ENCODE measurements around the gene CAMK1.

The CAMK1 gene

DNA sequence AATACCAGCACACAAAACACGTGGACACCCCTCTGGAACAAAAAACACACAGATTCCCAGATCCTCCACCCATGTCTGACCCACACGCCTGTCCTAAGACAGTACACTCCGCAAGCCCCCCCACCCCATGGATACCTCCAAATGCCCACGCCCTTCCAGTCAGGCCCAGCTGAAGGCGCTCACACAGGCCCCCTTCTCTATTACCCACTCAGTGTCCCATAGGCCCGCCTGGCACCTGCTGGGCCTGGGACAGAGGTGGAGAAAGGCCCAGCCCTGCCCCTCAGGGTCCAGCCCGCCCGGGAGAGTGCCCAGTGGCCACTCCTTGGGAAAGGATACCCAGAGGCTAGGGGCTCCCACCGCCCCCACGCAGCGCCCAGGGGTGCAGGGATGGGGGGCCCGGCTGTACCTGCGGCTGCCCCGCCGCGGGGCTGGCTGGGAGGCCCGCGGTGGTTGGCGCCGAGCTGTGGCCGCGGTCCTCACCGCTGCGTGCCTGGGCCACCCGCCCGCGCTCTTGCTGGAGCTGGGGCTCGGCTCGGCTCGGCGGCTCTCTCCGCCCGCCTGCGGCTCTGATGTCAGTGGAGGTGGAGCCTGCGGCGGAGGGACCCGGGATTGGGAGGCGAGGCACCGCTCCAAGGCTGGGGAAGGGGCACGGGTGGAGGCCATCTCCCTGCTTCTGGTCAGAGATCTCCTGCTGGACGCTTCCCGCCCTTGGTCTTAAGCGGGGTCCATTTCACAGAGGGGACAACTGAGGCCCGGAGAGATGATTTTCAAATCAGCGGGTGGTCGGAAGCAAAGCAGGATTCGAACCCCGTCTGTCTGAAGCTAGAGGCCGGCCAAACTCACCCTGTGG, at the start of gene CAMK1:
Gene CAMK1 (minus strand): TSS at position 522 of the 850 bp plus-strand sequence. CDS start 2,198 bp downstream, outside the sequence.
- peak; percentile 47 for DNase-seq

DNA sequence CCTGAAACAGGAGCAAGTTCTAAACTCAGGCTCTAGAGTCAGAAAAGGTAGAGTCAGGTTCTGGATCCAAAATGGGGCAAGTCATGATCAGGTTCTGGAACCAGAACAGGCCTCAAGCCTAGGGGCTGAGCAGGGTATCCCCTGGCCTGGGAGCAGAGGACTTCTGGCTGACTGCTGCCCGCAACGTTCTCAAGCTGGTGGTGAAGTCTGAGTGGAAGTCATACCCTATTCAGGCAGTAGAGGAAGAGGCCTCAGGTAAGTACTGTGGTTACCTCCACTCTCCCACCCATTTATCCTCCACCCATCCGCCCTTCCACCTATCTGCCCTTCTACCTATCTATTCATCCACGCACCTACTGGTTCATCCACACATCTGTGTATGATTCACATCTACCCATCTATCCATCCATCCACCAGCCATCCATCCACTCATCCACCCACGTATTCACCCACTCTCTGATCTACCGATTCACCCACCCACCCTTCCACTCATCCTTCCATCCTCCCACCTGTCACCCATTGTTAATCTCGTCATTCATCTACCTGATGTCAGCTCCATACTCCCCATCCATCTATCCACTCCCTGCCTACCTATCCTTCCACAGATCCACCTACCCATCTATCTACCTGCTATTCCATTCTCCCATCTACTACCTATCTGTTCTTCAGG, 49.1 kb upstream of the CAMK1 start:
- DNase-seq = no peak

DNA sequence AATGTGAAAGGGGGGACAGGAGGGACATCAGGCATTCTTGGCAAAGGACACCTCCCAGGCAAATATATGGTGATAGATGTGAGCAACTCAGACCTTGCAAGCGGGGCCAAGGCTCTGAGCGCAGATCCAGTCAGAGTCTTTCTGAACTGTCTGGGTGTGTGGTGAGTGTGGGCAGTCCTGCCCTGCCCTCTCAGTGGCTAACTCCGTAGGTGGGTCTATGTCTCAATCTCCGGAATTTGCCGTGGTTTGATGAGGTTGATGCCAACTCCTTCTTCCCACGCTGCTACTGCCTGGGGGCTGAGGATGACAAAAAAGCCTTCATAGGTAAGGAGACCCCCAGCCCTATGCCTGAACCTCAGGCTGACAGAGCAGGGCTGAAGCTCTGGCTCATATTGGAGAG, 47.7 kb upstream of the CAMK1 start:
- no peak for DNase-seq

DNA sequence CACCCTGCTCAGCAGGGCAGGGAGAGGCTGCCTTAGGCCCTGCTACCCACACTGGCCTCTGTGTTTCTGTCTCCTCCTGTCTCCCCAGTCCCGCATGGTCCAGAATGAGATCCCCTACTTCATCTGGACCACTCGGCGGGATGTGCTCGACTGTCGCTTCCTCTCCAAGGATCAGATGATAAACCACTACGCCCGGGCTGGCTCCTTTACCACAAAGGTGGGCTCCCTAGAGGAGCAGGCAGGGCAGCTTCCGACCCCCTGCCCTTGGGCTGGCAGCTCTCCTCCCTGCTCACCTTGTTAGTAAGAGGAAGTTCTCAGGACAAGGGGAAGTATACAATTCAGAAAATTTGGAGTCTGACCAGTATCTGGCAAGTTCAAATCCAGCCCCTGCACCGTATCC, 46.2 kb upstream of the CAMK1 start:
- DNase-seq = no peak

DNA sequence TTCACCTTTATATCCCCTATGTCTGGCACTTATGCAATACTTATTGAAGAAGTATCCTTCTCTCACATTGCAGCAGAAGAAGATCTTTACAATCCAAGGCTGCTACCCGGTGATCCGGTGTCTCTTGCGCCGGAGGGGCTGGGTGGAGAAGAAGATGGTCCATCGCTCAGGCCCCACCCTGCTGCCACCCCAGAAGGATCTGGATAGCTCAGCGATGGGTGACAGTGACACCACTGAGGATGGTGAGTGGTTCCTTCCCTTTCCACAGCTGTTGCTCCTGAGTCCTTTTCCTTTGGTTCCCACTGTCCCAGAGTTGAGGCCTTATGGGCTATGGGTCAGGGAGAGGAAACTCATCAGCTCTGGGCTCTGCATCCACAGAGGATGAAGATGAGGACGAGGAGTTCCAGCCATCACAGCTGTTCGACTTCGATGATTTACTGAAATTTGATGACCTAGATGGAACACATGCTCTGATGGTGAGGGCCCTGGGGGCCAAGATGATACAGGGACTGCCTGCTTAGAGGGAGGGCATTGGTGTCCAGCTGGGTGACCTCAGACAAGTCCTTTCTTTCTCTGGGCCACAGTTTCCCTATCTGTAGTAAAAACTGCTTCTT, 43.2 kb upstream of the CAMK1 start:
- DNase-seq = no peak

DNA sequence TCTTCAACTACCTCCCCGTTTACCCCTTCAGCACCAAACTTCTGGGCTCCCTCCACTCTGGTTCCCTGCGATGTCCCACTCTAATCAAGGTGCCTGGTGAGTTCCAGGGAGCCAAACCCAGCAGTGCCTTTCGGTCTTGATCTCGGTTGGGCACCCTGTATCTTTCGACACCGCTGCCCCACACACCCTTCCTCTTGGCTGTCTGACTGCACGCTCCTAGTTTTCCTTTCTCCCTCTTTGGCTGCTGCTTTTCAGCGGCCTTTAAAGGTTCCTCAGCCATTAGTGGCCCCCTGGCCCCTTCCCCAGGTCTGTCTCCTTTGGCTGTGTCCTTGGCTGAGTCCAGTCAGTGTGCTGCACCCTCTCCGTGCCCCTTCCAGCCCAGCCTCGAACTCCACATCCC, 41.1 kb upstream of the CAMK1 start:
- no peak for DNase-seq

DNA sequence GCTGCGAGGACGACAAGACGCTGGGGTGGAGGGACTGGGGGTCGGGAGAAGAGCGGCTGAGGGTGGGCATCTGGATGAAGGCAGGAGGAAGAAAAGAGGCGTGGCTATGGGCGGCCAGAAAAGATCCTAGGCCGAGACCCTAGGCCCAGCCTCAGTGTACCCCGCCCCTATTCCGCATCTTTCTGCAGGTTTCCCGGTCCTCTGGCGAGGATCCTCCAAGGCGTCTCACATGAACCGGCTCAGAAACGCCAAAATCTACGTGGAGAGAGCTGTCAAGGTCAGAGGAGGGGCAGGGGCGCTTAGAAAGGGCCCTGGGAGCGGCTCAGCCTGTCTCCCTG, 40.7 kb upstream of the CAMK1 start:
- peak; percentile 24 for DNase-seq

DNA sequence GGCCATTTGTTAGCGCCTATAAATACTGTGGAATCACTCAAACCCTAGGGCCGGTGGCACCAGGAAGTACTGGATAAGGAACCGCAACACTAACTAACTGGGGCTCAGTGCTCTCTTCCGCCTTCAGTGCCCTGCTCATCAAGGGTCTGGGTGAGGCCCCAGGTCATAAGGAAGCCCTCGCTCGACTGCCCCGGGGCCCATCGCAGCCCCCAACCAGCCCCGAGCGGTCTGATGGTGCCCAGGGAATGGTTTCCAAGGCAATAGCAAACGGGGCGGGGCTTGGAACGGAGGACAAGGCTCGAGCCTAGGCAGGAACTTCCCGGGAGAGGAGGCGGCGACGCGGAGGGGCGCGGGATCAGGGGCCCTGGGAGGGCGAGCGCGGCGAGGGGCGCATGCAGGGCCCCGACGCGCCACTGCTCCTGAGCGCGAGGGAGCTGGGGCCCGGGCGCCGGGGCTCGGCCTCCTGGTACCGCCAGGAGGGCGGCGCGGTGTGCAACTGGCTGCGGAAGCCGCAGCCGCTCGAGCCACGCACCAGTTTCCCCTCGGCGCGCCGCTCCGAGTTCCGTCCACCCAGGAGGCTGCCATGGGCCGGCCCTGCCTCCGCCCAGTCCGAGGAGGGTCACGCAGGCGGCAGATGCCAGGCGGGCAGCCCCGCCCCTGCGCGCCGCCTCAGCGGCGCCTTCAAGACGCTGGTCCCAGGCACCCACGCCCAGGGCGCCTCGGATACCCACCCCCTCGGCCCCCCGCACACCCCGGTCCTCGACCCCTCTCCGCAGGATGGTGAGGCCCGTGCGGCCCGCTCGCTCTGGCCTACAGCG, 40.1 kb upstream of the CAMK1 start, which contains the start of gene TTLL3:
Gene TTLL3 (plus strand): TSS at position 648 of the 818 bp plus-strand sequence. CDS start 400 bp downstream, outside the sequence.
- peak; percentile 48 for DNase-seq

DNA sequence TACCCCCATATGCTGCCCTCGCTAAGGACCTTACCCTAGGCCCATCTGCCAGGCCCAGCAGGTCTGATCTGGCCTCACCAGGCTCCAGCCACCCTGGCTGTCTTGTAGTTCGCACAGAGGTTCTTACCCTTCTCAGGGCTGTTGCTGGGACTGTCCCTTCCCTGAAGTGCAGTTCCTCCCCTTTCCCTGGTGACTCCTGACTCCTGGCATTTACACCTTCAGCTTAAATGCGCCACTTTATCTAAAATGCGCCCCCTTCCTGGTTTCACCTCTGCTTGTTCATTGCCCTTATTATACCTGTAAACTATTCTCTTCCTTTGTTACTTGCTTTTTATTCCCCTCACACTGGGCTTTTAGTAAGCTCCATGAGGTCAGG, 39.5 kb upstream of the CAMK1 start:
- no peak for DNase-seq

DNA sequence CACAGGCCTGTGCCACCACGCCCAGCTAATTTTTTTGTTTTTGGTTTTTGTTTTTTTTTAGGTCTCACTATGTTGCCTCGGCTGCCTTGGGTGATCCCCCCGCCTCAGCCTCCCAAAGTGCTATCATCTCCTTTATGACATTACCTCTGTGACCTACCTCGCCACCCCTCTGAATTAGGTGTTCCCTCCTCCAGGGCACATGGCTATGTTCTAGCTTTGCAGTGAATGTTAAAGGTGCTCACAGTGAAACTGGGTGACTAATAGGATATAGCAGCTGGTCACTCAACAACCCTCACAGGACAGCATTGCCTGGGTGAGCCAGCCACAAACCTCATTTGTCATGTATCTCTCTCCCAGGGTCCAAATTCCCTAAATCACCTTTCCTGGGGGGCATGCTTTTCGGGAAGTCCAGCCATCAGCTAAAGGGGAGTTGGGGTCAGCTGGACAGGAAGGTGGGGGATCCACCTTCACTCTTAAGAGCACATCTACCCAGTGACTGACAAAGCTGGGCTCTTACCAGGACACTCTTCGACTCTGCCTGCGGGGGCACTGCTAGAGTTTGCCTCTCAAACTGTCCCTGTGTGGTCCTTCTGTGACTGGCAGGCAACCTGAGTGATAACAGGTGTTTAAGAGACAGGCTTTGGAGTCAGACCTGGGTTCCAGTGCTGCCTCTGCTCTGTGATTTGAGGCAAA, 38.7 kb upstream of the CAMK1 start:
- no peak for DNase-seq

DNA sequence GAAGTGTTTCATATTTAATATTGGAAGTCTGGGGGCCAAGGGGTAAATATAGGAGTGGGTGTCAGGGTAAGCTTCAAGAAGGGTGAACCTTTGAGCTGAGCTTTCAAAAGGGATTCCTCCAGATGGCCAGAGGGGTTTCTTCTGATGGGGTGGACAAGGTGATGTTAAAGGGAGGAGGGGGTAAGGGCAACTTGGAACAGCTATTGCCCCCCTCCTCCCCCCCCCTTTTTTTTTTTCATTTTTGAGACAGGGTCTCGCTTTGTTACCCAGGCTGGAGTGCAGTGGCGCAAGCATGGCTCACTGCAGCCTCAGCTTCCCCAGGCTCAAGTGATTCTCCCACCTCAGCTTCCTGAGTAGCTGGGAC, 38.2 kb upstream of the CAMK1 start:
- DNase-seq = no peak

DNA sequence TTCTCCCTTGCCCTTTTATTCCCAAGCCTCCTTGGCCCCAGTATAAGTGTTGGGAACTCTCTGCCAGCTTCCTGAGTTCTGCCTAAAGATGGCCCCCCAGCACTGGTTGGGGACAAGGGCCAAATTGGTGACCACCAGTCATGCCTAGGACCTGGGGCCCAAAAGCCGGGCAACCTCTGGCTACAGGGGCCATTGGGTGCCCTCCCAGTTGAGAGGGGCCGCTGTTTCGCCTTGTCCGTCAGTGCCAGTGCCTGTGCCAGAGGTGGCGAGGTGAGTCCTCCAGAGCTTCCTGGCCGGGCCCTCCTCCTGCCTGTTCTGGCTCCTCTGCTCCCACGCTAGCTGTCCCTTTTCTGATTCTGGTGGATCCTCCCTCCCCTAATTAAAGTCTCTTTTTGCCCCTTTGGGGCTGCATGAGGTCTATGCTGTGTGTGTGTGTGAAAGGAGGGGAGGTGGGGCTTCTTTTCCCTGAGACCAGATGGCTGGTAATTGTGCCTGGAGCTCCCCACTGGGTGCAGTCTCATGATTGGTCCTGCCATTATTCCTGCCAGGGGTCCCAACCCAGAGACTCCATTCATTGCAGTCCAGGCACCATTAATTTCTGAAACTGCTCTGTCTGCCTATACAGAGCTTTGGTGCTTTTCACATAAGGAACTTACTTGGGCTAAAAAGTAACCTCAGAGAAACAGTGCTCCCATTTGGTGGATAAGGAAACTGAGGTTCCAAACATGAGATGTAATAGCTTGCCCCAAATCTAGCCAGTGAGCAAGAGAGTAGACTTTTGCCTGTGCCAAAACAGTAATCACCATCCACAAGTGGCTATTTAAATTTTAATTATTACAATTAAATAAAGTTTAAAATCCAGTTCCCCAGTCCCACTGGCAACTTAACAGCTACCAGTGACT, 37.2 kb upstream of the CAMK1 start:
- peak; percentile 72 for DNase-seq

DNA sequence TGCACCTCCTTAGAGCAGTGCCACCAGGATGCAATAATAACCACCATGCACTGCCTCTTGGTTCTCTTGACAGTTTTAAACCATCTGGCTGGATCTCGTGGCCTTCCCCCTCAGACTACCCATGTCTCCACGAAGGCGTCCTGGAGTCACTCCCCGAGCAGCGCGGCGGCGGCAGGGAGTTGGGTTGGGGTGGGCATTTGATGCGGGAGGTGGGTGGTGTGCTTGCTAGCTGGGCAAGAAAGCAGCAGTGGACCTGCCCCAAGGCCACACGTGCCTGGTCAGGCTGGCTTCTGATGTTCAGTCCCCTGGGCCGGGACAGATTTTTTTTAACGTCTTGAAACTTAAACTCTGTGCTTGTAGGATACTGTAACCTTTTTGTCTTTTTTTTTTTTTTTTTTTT, 36.4 kb upstream of the CAMK1 start:
- DNase-seq = no peak

DNA sequence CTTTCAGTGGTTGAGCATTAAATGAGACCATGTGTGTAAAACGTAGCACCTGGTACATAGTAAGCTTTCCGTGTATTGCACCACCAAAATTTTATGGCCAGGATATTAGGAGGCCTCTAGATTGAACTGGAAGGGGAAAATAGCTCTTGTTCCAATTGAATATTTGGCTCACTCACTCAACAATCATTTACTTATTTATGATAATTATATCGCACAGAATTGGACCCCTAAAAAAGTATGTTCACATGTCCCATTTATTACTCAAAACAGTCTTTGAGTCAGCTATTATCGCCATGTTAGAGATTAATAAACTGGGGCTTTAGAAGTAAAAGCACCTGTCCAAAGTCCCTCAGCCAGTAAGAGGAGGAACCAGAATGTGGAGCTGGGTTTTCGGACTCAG, 35.2 kb upstream of the CAMK1 start:
- no peak for DNase-seq

DNA sequence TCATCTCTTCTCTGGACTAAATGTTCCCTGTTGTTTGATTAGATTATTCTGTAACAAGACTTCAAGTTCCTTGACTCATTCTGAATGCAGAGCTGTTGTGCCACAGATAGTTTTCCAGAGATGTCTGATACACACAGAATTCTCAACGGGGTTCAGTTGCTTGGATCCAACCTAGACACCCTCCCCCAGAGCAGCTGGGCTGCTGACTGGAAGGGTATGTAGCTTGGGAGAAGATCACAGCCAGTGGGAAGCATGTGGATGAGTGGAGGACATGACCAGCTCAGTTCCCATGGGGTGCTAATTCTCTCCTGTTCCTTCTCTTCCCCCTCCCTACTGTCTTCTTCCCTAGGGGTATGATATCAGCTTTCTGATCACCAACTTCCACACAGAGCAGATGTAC, 33.7 kb upstream of the CAMK1 start:
- no peak for DNase-seq

DNA sequence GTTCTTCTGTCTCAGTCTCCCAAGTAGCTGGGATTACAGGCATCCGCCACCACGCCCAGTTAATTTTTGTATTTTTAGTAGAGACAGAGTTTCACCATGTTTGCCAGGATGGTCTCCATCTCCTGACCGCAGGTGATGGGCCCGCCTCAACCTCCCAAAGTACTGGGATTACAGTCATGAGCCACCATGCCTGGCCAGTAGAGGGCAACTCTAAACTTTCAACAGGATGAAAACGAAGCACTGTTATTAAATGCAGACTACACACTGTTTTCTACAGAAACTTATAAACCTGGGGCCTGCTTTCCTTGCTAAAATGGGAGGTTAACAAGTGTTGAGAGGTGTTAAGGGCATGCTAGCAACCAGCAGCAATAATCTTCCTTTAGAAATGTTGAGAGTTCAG, 30.8 kb upstream of the CAMK1 start:
- no peak for DNase-seq

DNA sequence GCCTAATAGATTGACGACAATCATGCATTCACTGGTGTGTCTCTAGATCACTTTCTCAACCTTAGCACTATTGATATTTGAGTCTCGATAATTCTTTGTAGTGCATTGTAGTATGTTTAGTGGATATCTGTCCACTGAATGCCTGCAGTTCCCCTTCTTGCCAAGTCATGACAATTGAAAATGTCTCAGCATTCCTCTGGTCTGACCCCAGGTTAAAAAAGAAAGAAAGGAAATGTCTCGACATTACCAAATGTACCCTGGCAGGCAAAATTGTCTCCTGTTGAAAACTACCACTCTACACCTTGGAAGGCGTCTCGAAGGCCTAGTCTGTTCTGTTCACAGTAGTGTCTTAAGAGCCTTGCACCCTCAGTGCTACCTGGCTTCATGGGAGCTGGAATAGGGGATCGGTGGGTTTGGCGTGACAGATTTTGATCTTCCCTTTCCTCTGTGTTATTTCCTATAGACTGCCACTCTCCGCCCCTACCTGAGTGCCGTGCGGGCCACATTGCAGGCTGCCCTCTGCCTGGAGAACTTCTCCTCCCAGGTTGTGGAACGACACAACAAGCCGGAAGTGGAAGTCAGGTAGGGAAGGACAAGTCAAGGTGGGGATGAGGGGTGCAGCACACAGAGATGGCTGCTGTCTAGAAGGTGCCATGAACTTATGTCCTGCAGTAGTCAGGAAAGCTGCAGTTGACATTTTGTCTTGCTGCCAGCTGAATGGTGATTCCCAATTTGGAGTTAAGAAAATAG, 27.6 kb upstream of the CAMK1 start:
- DNase-seq = no peak

DNA sequence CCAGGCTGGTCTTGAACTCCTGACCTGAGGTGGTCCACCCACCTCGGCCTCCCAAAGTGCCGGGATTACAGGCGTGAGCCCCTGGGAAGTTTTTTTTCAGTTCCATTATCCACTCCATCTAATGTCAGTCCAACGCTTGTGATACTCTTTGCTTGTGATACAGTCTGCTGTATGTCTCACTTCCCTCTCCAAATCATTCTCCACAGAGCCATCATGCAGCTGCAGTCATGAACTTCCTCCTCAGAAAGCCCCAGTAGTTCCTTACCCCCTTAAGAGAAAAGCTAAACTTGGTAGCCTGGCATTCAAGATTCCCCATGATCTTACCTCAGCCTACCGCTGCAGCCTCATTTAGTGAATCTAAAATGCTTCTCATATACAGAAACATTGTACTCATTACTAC, 25.5 kb upstream of the CAMK1 start:
- DNase-seq = no peak

DNA sequence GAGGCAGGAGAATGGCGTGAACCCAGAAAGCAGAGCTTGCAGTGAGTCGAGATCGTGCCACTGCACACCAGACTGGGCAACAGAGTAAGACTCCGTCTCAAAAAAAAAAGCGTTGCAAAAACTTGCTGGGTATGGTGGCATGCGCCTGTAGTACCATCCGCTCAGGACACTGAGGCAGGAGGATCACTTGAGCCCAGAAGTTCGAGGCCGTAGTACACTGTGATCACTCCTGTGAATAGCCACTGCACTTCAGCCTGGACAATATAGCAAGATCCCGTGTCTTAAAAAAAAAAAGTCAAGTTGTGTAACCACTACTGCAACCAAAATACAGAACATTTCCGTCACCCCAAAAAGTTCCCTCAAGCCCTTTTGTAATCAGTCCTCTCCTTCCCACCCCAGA, 24.7 kb upstream of the CAMK1 start:
- DNase-seq = no peak

DNA sequence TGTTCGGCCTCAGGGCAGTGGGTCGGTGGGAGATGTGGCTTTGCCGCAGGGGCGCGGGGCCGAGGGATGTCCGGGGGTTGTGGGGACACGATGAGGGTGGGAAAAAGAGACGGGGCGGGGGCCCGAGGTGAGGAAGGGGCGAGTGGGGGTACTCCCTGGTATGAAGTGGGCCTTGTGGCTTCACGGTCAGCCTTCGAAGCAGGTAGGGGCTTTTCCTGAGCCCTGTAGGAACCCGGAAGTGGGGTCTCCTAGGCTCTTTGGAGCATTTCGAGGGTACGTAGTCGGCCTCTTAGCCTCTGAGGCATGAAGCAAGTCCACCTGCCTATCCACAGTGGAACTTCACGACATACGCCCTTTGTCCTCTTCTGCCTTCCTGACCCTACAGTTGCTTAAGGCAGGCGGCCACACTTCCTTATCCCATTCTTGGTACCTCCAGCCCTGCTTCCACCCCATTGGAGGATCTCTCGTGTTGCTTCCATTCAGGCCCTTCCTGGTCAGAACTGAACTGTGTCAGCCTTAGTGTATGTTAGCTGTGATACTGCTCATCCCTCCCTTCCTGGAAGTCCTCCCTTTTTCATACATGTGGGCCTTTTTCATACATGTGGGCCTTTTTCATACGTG, 23.5 kb upstream of the CAMK1 start:
- DNase-seq = no peak
